ACHN (cell line): ENCODE data around the gene HELQ.
A peak's percentile ranks its signal among the peaks of the same experiment; 100 is the strongest.

Source experiments
- DNase-seq: peaks from one replicate; pipeline ENCODE4 v3.0.0-alpha.2; 2015
- in situ Hi-C: cut with HindIII; loops from 2 replicates; pipeline ENCODE4 v1.10.0; 2017; ENCODE audit warnings: low sequenced_read_pairs, low pct_ligation_motif_present, low pct_unique_long_range_greater_than_20kb

The HELQ gene

DNA sequence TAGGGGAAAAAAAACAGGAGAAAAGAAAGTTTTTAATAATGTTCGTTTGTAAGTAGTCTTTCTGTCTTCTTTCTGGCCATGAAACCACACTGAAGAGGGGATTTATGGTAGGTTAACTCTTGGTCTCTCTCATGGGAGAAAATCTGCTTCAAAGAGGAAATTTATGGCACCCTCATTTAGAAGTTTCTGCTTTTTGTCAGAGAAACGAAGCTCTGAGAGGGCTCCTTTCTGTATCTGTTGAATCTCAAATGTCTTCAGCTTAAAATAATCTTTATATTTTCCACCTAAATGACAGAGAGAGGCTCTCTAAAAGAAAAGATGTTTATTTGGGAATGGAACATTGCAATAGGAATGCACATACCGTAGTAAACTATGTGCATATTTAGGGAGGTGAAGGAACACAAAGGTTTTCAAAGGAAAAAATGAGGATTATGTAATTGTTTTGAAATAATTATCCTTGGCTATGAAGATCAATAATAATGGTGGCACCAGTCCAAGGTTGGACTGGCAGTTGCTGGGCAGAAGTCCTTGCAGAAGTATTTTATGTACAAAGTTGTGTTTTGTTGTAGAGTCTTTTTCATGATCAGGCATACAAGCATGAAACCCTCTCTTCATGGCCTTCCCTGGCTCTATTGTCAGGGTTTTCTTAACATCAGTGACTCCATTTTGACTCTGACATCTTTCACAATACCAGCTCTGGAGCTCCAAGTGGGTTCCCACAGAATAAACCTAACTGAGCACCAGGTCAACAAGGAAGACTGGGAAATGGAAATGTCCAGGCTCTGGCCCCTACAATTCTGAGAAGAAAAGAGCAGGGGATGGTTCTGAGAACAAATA, 67.9 kb downstream of the HELQ start:
- DNase-seq = no peak
- in situ Hi-C loops = no loop called here

DNA sequence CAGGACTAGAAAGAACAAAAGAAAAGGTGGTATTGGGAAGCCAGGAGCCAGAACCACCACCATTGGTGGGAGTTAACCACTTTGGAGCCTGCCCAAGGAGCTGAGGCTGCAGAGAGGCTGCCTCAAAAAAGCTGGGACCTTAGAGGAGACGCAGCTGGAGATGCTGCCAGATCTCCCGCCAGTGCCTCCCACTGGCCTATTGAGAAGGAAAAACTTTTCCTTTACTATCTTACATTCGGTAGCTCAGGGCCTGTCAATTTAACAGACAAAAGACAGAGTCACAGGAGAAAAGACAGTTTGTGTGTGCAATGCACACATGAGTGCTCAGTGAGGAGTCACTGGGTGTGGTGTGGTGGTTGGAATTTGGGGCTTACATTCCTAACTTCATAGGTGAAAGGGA, 68.6 kb downstream of the HELQ start:
- peak; percentile 12 for DNase-seq

DNA sequence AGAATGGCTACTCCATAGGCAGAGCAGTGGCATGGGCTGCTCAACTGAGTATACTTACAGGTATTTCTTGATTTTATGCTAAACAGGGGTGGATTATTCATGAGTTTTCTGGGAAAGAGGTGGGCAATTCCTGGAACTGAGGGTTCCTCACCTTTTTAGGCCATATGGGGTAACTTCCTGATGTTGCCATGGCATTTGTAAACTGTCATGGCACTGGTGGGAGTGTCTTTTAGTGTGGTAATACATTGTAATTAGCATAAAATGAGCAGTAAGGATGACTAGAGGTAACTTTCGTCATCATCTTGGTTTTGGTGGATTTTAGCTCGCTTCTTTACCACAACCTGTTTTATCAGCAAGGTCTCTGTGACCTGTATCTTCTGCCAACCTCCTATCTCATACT, 72.8 kb downstream of the HELQ start:
- in situ Hi-C loops = no loop called here
- DNase-seq = no peak

More for the DNA sequence above, 68.6 kb downstream of the HELQ start:
- in situ Hi-C loops = no loop called here

DNA sequence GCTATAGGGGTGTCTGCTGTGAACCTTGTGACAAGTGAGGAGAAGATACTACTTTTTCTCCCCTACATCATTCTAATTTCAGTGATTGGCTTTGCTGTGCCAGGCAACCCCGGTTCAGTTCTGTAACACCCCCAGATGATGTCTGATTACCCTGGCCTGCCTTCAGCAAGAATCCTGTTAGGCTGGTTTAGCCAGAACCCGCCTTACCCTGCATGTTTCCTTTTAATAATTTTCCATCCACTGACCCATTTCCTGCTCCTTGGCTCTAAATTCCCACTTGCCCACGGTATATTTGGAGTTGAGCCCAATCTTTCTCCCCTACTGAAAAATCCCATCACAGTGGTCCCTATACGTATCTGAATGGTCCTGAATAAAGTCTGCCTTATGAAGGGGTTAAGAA, 74.5 kb downstream of the HELQ start:
- in situ Hi-C loops = no loop called here
- no peak for DNase-seq

DNA sequence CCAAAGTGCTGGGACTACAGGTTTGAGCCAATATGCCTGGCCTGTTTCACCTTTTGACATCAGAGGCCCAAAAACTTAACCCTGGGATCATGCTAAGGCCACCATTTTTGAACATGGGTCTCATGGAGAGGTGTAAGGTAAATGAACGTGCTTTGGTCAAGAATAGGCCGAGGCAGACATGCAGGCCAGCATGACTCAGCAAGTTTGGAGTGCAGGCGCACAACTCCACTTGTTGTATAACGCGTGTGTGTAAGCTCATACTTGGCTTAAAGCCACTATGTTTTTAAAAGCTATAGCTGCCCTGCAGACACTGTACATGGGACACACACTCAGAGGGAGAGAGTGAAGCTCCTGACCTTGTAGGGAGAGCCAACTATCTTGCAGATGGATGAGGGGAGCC, 77.2 kb downstream of the HELQ start:
- peak; percentile 8 for DNase-seq
- in situ Hi-C loops = no loop called here

DNA sequence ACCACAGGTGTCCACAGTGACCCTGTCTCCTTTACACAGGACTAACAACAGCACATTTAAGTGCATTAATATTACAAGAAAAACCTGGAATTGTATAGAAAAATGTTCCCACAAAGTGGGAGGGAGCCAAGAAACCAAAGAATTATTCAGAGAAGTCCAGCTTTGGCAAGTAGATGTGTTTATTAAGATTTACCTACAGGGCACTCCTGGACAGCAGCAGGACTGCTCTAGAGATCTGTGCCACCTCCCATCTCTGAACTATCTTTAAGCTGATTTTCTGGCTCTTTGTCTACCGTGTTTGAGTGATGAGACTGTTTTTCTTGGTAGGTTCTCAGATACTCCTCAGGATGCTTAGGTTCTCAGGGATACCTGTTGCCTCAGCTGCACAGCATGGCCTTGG, 82.7 kb downstream of the HELQ start:
- no peak for DNase-seq
- in situ Hi-C loops = no loop called here

DNA sequence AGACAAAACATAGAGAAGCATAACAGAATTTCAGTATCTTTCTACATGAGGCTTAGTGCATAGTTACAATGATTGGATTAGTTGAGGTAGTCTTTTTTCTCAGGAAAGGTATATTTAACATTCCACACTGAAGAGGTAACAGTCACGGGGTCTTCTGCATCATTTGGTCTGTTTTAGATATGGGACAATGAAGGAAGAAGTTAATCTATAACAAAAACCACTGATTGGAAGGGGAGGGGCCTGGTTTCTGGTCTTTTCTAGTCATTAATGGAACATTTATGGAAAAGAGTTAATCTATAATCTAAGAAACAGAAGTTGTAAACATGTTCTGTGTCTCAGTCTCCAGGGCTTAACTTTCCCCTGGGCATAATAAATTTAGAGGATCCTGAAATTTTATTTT, 83.7 kb downstream of the HELQ start:
- no peak for DNase-seq
- in situ Hi-C loops = no loop called here

DNA sequence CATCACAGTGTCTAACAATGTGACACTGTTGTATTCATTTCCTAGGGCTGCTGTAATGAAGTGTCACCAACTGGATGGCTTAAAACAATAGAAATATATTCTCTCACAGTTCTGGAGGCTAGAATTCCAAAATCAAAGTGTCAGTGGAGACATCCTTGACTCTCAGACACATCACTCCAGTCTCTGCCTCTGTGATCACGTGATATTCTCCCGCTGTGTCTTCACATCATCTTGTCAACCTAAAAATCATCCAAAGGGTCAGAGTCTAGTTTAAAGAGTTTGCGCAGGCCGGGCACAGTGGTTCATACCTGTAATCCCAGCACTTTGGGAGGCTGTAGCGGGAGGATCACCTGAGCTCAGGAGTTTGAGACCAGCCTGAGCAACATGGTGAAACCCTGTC, 84.4 kb downstream of the HELQ start:
- no peak for DNase-seq
- in situ Hi-C loops = no loop called here

DNA sequence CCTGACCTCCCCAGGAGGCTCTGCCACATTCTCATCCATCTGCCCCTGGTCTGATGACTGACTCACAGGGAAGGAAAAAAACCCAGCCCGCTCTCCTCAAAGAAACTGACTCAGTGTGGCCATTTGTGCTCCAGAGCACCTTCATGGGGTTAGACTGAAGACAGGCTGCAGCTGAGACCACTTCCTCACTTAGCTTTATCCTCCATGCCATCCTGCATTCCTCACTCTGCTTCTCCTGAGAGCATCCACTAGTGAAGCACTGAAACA, 85.0 kb downstream of the HELQ start:
- in situ Hi-C loops = no loop called here
- DNase-seq = no peak

DNA sequence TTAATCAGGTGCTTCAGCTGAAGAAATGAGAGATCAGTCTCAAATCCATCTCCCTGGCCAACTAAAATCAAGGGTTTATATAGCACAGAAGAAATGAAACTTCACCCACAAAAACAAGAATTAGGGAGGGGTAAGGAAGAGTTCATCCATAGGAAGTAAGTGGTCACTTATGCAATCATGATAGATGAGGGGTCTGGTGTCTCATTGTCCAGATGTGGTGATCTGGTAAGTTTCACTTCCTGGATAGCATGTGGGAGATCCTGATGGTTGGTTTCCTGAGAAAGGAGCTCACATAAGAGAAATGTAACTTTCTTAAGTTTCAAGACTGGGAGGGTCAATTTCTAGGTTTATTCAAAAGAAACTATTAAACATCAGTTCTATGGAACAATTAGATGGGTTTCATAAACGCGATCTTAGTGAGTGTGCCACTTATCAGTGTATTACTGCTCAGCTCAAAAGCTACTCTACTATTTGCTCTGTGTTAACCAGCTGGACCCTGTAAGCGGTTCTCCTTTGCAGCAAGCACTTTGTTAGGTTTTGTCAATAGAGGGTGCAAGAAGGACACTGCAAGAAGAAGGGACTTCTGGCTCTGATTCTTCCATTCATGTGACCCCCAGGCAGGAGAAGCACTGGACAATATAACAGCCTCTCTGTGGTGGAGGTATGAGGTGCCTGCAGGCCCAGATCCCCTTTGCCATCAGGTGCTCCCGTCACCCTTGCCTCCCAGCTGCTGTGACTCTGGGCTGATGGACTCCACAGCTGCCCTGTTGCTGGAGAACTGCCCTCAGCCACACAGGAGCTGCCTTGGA, 85.6 kb downstream of the HELQ start:
- no peak for DNase-seq
- in situ Hi-C loops = no loop called here

DNA sequence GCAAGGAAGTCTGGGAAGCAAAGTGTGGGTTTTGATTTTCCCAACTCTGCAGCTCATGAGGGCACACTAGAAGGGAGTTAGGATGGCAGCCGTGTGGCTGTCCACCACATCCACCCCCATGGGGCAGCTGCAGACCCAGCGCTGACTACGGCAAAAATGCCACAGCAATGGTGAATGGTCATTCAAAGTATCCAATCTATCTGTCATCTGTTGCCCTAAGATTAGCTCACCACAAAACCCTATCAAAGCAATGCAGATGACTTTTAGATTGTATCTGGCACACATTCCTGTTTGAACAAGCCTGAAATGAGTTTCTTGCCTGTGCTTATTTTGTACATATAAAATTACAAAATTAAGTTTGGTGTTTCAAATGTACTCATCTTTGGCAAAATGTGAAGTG, 91.3 kb downstream of the HELQ start:
- DNase-seq = no peak
- in situ Hi-C loops = no loop called here

DNA sequence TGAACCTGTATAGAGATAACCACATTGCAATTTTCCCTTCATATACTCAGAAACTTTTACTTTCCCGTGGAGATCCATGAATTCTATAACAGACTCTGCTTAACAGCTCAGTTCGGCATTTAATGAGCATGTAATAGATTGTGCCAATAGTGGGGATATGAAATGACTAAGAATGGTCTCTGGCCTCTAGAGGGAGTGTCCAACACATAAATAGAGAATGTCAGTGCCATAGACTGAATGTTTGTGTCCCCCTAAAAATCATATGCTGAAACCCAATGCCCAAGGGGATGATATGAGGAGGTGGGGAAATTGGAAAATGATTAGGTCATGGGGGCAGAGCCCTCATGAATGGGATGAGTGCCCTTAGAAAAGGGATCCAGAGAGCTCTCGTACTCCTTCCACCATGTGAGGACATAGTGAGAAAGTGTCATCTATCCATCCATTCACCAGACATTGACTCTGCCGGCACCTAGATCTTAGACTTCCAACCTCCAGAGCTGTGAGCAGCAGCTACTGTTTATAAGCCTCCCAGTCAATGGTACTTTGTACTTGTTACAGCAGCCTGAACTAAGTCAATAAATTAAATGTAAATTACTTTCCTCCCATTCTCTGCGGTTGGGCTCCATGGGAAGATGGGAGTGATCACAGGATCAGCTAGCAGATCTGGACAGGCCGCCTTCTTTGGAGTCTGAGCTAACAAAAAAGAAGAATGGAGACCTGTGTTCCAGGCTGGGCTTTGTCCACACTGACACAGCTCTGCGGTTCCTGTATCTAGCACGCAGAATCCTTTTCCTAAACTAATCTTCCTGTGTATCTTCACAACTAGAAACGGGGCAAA, 92.9 kb downstream of the HELQ start:
- in situ Hi-C loops = no loop called here
- DNase-seq = peak; percentile 36

DNA sequence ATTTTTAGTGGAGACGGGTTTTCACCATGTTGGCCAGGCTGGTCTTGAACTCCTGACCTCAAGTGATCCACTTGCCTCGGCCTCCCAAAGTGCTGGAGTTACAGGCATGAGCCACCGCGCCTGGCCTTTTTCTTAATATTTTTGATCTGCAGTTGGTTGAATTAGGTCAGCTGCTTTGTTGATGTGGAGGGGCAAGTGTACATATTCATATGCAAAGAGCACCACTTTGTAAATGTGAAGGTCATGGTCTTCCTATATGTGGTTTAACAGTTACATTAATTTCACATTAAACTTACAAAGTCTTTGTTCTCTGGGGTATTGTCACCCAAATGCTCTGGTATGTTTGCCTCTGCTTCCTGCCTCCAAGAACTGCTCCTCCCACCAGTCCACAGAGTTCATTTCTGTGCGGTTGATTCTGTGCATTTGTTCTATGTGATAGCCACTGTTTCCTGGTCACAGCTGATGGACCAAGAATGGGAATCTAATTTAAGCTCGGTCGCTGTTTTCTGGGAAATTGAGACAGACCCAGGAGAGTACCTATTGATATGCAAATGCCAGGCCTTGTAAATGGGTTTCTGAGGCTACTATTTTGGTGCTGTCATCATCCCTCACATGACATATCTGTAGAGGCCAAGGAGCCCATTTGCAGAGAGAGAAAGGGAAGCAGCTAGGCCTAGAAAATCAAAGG, 94.1 kb downstream of the HELQ start:
- no peak for DNase-seq
- in situ Hi-C loops = no loop called here

DNA sequence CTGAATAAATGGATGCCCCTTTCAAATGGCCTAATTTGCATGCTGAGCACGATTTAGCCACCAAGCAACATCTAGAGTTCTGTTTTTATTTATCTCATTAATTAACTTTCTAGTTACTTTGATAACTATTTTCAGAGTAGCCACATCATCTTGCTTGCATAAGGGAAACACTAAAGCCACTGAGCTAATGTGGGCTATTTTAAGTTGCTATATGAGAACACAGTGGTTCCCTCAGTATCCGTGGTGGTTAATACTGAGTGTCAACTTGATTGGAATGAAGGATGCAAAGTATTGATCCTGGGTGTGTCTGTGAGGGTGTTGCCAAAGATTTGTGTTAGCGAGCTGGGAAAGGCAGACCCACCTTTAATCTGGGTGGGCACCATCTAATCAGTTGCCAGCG, 95.6 kb downstream of the HELQ start:
- in situ Hi-C loops = no loop called here
- DNase-seq = no peak

DNA sequence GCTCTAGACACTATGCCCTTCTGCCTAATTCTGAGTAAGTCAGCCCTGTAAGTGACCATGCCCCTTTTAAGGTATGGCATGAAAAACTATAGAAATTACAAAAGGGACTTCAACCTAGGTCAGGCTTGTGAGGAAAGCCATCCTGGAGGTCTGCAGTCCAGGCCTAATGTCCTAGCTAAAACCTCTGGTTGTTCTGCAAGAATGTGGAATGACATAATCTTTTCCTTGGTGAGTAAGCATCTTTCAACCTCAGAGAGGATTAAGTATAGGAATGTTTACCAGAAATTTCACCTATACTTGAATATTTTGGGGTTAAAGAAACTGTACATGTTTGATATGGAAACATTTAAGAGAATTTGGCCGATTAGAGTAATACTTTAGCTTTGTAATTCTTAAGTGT, 97.2 kb downstream of the HELQ start:
- in situ Hi-C loops = no loop called here
- peak; percentile 71 for DNase-seq
